ENCODE measurements around the gene GPALPP1. TPM values are rescaled to one million over a fixed set of nuclear protein-coding genes. Genes with fewer than 3 reads are reported as not detected.
"Not testable (repeated sequence)": the region's sequence is repeated elsewhere in the genome, so short reads cannot be mapped to it uniquely, and the experiment has no call there.

Gene GPALPP1
- total RNA-seq, 2 donors from 2014 or later = 22.2 to 23.1 TPM

DNA sequence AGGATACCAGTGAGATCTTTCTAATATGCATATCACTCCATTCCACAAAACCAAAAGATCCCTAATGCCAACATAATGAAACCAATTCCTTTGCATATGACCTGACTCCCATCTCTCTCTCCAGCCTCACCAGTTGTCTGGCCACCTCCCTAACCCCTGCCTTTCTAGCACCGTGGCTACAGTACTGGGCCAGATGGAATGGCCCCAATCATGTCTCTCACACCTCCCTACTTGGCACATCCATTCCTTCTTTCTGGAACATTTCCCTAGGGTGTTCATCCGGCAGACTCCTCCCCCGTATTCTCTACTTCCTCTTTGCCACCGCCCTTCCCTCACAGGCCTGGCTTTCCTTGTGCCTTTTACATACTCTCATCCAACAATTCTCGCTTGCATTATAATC is 62.0 kb downstream of the GPALPP1 start:
- DNase-seq (ENCODE audit: low spot score) = no peak

DNA sequence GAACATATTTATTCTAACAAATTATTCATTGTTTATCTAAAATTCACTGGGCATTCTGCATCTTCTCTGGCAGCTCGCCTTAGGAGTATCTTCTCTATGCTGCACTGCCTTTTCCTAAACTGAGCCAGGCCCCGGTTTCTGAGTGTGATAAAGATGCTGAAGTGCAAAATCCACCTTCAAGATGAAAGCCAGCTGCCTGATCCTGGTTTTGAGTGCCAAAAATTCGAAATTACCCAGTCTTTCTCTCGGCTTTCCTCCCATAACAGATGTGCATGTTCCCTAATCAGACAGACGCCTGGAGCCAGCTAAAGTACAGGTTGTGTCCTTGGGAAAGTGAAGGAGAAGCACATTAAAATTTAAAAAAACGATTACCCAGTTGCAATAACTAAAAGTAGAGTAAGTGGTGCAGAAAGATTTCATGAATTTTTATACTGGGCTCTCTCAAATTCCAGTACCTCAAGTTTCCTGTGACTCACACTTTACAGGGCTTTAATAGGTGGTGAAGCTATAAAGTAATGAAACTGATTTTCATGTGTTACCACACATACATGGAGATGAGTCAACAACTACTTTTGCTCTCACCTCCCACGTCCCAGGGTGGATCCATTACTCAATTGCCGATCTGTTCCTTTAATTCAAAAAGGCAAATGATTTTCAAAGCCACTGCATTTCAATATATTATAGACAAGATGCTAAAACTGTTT is 66.0 kb downstream of the GPALPP1 start:
- intact Hi-C loops (cut with DNase I) = no loop called here
- DNase-seq (ENCODE audit: low spot score) = no peak

More for the DNA sequence above, 62.0 kb downstream of the GPALPP1 start:
- intact Hi-C loops (cut with DNase I) = loop anchor here in 1 of 2 donors (5.0 kb wide), 1 partner anchor 256 kb away; no protein-coding TSS in a partner anchor

DNA sequence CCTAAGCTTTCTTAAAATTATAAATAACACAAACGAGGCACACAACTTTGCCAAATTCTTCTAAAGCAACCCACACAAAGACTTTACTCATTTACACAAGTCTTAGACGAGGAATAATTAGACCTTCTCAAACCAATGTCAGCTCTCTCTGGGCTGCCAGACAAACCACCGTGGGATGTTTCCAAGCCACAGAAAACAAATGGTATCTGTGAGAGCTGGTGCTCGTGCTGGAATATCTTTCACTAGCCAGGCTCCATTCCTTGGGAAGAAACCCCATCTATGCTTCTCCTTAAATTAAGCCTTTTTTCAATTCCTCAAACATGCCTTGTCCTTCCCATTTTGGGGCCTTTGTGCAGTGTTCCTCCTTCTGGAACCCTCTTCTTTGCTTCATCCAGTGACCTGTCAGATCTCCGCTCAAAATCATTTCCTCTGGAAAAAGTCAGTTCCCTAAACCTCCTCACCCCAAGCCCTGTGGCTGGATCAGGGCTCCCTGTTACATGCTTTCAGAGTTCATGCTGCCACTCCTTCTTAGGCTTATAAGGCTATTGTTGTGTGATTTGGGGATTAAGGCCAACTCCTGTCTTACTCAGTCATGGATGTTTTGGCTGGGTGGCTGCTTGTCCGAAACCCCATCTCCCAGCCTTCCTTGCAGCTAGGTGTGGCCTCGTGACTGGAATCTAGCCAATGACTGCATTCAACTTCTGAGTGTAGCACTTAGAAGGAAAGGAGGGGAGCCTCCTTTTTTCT is 66.7 kb downstream of the GPALPP1 start:
- intact Hi-C loops (cut with DNase I) = no loop called here
- DNase-seq (ENCODE audit: low spot score) = no peak

DNA sequence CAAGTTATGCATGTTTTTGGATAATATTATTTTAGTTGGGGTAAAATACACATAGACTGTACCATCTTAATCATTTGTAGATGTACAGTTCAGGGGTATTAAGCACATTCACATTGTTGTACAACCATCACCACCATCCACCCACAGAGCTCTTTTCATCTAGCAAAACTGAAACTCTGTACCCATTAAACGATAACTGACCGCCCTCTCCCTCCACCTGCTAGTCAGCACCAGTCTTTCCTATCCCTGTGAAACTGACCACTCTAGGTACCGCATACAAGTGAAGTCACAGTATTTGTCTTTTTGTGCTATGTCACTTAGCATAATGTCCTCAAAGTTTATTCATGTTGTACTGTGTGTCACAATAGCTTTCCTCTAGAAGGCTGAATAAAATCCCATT is 70.7 kb downstream of the GPALPP1 start:
- no peak for DNase-seq (ENCODE audit: low spot score)
- intact Hi-C loops (cut with DNase I) = no loop called here

DNA sequence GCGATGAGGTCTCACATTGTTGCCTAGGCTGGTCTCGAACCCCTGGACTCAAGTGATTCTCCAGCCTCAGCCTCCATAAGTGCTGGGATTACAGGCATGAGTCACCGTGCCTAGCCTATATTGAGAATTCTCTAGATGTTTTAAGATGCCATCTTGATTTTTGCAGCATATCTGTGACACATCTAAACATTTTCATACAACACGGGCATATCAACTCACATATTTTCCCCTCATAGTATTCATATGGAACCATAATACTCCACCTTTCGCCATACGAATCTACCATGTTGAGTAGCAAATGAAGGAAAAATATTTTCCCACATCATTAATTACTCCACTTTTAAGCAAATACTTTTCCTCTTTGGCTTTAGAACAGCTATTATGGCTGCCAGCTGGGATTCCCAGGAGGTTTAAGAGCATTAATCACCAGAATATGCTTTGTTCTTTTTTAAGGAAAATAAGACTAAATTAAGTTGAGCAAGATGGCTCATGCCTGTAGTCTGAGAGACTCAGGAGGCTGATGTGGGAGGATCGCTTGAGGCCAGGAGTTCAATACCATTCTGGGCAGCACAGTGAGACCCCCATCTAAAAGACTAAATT is 74.0 kb downstream of the GPALPP1 start:
- intact Hi-C loops (cut with DNase I) = no loop called here
- no peak for DNase-seq (ENCODE audit: low spot score)

DNA sequence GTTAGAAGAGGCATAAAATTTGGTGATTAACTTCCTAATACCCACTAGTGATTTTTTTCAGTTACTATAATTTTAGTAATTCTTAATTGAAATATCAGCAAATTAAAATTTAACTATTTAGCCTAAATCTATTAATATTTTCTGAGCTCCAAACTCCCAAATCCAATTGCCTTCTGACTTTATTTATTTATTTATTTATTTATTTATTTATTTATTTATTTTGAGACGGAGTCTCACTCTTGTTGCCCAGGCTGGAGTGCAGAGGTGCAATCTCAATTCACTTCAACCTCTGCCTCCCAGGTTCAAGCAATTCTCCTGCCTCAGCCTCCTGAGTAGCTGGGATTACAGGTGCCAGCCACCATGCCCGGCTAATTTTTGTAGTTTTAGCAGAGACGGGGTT is 74.6 kb downstream of the GPALPP1 start:
- DNase-seq (ENCODE audit: low spot score); intact Hi-C loops (cut with DNase I): not testable (repeated sequence)

DNA sequence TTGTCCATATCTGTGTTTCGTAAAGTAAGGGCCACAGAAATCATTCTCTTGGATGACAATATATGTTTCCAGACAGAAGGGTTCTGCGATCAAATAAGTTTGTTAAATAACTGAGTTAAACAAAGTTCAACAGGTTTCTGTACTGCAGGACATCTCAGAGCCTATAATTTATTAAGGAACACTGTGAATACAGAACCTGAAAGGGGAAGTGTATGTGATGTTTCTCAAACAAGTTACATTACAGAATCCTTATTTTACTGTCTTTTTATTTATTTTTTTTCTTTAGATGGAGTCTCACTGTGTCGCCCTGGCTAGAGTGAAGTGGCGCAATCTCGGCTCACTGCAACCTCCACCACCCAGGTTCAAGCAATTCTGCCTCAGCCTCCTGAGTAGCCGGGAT is 75.6 kb downstream of the GPALPP1 start:
- intact Hi-C loops (cut with DNase I) = no loop called here

DNA sequence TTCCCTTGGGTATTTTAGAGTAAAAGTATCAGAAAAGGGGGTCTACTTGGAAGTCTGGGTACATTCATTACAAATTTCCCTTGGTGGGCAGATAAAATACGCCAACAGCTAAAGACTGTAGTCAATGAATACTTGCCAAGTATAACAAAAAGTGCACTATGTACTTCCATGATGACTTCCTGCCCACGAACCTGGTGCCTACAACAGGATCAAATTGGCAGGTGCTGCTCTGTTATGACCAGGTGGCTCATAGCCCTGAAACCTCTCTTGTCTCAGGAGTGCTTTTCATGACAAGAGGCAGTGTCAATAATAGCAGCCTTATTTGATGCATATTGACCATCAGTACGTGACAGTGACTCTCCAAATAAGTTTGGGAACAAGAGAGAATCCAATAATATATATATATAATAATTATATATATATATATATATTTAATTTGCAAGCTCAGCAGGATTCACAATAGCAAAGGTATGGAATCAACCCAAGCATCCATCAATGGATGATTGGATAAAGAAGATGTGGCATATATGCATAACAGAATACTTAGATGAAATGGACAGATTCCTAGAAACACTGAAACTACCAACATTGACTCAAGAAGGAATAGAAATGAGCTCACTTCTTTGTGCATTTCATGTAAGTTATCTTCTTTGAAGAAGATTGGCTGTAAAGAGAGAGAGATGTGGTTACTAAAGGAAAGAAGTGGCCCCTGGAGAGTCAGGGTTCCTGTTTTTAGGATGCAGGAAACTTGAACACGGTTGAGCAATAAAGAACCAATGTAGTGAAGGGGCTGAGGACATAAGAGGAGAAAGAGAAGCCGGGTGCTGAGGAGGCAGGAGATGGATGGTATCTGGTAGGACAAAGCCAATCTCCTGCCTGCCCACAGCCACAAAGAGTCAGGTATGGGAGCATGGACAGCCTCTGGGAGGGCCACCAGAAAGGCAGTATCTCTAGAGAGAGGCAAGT is 79.0 kb downstream of the GPALPP1 start:
- no peak for DNase-seq (ENCODE audit: low spot score)
- intact Hi-C loops (cut with DNase I) = no loop called here

More for the DNA sequence above, 75.6 kb downstream of the GPALPP1 start:
- DNase-seq (ENCODE audit: low spot score) = no peak

DNA sequence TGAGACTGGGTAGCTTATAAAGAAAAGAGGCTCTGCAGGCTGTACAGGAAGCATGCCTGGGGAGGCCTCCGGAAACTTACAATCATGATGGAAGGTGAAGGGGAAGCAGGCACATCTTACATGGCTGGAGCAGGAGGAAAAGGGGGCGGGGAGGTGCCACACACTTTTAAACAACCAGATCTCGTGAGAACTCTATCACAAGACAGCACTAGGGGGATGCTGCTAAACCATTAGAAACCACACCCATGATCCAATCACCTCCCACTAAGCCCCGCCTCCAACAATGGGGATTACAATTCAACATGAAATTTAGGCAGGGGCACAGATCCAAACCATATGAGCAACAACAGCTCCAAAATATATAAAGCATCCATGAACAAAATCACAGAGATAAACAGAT is 84.5 kb downstream of the GPALPP1 start:
- no peak for DNase-seq (ENCODE audit: low spot score)
- intact Hi-C loops (cut with DNase I) = no loop called here

DNA sequence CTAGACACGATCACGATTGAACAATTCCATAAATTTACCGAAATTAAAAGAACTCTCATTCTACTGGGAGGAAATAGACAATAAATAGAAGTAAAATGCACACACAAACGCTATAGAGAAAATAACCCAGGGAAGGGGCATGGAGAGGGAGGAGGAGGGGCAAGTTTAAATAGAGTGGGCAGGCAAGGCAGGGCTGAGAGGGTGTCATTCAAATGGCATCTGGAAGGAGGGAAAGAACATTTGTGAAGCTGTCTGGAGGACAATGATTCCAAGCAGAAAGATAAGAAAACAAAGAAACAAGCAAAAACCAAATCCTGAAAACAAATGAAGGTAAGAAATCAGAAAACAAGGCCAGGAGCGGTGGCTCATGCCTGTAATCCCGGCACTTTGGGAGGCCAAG is 85.4 kb downstream of the GPALPP1 start:
- intact Hi-C loops (cut with DNase I) = no loop called here
- DNase-seq (ENCODE audit: low spot score) = no peak

DNA sequence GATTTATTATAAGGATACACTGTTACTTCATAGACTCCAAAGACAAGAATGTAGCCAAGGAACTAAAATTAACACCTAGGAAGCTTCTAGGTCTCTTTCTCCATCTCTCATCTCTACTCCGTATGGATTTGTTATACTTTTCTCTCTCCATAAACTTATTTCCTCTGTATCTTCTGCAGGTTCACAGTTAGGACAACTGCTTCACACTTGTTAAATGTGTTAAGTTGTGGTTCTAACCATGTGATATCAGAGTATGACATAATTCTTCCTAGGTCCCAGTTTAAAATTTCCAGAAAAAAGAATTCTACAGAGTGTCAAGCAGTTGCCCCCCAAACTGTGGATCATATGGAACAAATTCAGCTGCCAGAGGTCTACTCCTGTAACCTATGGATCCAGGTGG is 88.7 kb downstream of the GPALPP1 start:
- intact Hi-C loops (cut with DNase I) = no loop called here
- DNase-seq (ENCODE audit: low spot score) = no peak

Other genes with a start within 250 kb of the GPALPP1 start
- 1 to 10 TPM; 5.0 to 5.1 TPM for gene NUFIP1, start 67 bp upstream of the GPALPP1 start, total RNA-seq
- gene GTF2F2, start 131.0 kb downstream of the GPALPP1 start, total RNA-seq = 10 to 100 TPM; 13.0 to 15.9 TPM
- under 1 TPM in 1 of 2 donors, not detected in 1; 0.23 TPM for gene KCTD4, start 211.5 kb downstream of the GPALPP1 start, total RNA-seq

Data from posterior vena cava (tissue), 2 donors.